Nephron progenitor cell (in vitro differentiated cells): ENCODE data around the gene TP73.
A peak's percentile ranks its signal among the peaks of the same experiment; 100 is the strongest.

Experiments used
- DNase-seq: peaks from one replicate; pipeline ENCODE4 v3.0.0; 2021
- H3K27ac Mint-ChIP-seq: 2 replicates; pipeline ENCODE4 v1.8.0; 2021; ENCODE audit warnings: mild to moderate bottlenecking, moderate library complexity, mixed read lengths
- H3K27me3 Mint-ChIP-seq: 2 replicates; pipeline ENCODE4 v1.8.0; 2021; ENCODE audit warnings: mild to moderate bottlenecking, low read depth, mixed read lengths; ENCODE audit not compliant: poor library complexity
- H3K36me3 Mint-ChIP-seq: 2 replicates; pipeline ENCODE4 v1.8.0; 2021; ENCODE audit warnings: low read depth, mixed read lengths
- H3K4me1 Mint-ChIP-seq: 2 replicates; pipeline ENCODE4 v1.8.0; 2021; ENCODE audit warnings: mixed read lengths
- H3K4me3 Mint-ChIP-seq: 2 replicates; pipeline ENCODE4 v1.8.0; 2021; ENCODE audit warnings: mild to moderate bottlenecking, moderate library complexity, mixed read lengths
- H3K9me3 Mint-ChIP-seq: 2 replicates; pipeline ENCODE4 v1.8.0; 2021; ENCODE audit warnings: mild to moderate bottlenecking, moderate library complexity, mixed read lengths
- TF ChIP-seq, protein P1 (sequence below): fragments of 200-600 bp; sonication (generic); IDR thresholded peaks from 2 replicates; pipeline ENCODE4 v1.5.0; 2021; ENCODE audit warnings: antibody characterized with exemption

TP73 gene

GRCh38 chr1:3774276-3774945 lies 122.1 kb downstream of the TP73 start:
- peaks cover 47% of the 10 kb centered on the region for H3K4me1 Mint-ChIP-seq
- TF ChIP-seq, protein P1, sequence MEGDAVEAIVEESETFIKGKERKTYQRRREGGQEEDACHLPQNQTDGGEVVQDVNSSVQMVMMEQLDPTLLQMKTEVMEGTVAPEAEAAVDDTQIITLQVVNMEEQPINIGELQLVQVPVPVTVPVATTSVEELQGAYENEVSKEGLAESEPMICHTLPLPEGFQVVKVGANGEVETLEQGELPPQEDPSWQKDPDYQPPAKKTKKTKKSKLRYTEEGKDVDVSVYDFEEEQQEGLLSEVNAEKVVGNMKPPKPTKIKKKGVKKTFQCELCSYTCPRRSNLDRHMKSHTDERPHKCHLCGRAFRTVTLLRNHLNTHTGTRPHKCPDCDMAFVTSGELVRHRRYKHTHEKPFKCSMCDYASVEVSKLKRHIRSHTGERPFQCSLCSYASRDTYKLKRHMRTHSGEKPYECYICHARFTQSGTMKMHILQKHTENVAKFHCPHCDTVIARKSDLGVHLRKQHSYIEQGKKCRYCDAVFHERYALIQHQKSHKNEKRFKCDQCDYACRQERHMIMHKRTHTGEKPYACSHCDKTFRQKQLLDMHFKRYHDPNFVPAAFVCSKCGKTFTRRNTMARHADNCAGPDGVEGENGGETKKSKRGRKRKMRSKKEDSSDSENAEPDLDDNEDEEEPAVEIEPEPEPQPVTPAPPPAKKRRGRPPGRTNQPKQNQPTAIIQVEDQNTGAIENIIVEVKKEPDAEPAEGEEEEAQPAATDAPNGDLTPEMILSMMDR = no peak

DNA sequence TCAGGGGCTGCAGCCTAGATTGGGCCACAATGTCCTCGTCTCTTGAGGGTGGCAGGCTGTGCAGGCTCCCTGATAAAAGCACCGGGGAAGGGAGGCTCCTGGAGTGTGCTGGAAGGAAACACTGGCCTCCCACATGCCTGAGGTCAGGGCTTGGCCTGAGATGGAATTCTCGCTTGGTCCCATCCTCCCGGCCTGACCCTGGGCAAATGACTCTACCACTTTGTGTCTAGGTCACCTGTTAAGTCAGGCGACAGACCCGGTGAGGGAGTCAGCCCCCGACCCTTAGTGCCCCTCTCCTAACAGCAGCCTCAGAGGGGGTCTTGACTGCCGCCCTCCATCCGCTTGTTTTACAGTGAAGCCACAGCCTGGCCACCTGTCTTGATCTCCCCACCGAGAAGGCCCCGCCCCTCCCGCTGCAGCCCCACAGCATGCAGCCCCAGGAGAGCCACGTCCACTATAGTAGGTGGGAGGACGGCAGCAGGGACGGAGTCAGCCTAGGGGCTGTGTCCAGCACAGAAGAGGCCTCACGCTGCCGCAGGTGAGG lies 122.7 kb downstream of the TP73 start:
- no peak for DNase-seq
- Mint-ChIP-seq H3K27me3 (peaks cover 6% of the 10 kb centered on the region), H3K4me3 (peak overlapping the region; percentile 52), H3K27ac (no peak overlapping the region), H3K9me3 (no peaks in the 10 kb centered on the region), H3K36me3 (peaks cover 5% of the 10 kb centered on the region), H3K4me1 (peaks cover 47% of the 10 kb centered on the region)
- TF ChIP-seq, protein P1 = no peak

More at GRCh38 chr1:3774276-3774945, 122.1 kb downstream of the TP73 start:
- Mint-ChIP-seq H3K27me3 (peaks cover 6% of the 10 kb centered on the region), H3K27ac (no peak overlapping the region), H3K4me3 (no peak overlapping the region), H3K36me3 (no peaks in the 10 kb centered on the region), H3K9me3 (no peaks in the 10 kb centered on the region)
- DNase-seq = no peak

GRCh38 chr1:3775490-3776230 lies 123.3 kb downstream of the TP73 start:
- DNase-seq = peak; percentile 79
- Mint-ChIP-seq H3K9me3 (no peaks in the 10 kb centered on the region), H3K27me3 (peaks cover 6% of the 10 kb centered on the region), H3K4me3 (peak overlapping the region; percentile 42), H3K36me3 (peaks cover 12% of the 10 kb centered on the region), H3K4me1 (peaks cover 44% of the 10 kb centered on the region), H3K27ac (no peak overlapping the region)
- TF ChIP-seq, protein P1 = peak; percentile 35

- no peaks in the 10 kb centered on the region for H3K27me3 Mint-ChIP-seq
- peaks cover 19% of the 10 kb centered on the region for H3K36me3 Mint-ChIP-seq
- H3K9me3 Mint-ChIP-seq = no peaks in the 10 kb centered on the region
- DNase-seq = no peak
- H3K4me3 Mint-ChIP-seq = no peak overlapping the region
- no peak overlapping the region for H3K27ac Mint-ChIP-seq
- H3K4me1 Mint-ChIP-seq = peaks cover 37% of the 10 kb centered on the region
- TF ChIP-seq, protein P1 = no peak
Observed at GRCh38 chr1:3776231-3776961, 124.1 kb downstream of the TP73 start.

GRCh38 chr1:3777078-3777547 lies 124.8 kb downstream of the TP73 start:
- H3K4me1 Mint-ChIP-seq = peaks cover 32% of the 10 kb centered on the region
- TF ChIP-seq, protein P1 = no peak
- no peaks in the 10 kb centered on the region for H3K9me3 Mint-ChIP-seq
- peaks cover 26% of the 10 kb centered on the region for H3K36me3 Mint-ChIP-seq
- no peak overlapping the region for H3K4me3 Mint-ChIP-seq
- H3K27ac Mint-ChIP-seq = no peak overlapping the region
- DNase-seq = no peak
- no peaks in the 10 kb centered on the region for H3K27me3 Mint-ChIP-seq
